ENCODE data around the gene CR1L. TPM values are rescaled to one million over a fixed set of nuclear protein-coding genes. Genes with fewer than 3 reads are reported as not detected.
"Not testable (repeated sequence)": the region's sequence is repeated elsewhere in the genome, so short reads cannot be mapped to it uniquely, and the experiment has no call there.

The CR1L gene
- total RNA-seq, 1 donor from 2014 or later, result not detected

GRCh38 chr1:207635569-207636186 lies 9.3 kb upstream of the CR1L start:
- peak overlapping the region; percentile 64 for H3K4me2 ChIP-seq
- H3K36me3 ChIP-seq; H3K79me2 ChIP-seq (ENCODE audit: low read depth); H3K27me3 ChIP-seq; H3K27ac Mint-ChIP-seq; H3K9me3 Mint-ChIP-seq; H3K36me3 Mint-ChIP-seq; H3K9ac ChIP-seq; H3K9me3 ChIP-seq (ENCODE audit: low read depth); H3F3A ChIP-seq (ENCODE audit: low read depth); H3K4me3 Mint-ChIP-seq; H3K27ac ChIP-seq; H4K20me1 ChIP-seq (ENCODE audit: low read depth); H3K27me3 Mint-ChIP-seq (ENCODE audit: insufficient read depth, low read depth): not testable (repeated sequence)
- peaks cover 25% of the 10 kb centered on the region for H3K4me1 Mint-ChIP-seq
- H3K4me3 ChIP-seq, result peak overlapping the region; percentile 16
- peak; percentile 37 for DNase-seq (ENCODE audit: low spot score)
- peak overlapping the region; percentile 81 for H2AFZ ChIP-seq (replicated peaks)
- H3K4me1 ChIP-seq, result peaks cover 28% of the 10 kb centered on the region

DNA sequence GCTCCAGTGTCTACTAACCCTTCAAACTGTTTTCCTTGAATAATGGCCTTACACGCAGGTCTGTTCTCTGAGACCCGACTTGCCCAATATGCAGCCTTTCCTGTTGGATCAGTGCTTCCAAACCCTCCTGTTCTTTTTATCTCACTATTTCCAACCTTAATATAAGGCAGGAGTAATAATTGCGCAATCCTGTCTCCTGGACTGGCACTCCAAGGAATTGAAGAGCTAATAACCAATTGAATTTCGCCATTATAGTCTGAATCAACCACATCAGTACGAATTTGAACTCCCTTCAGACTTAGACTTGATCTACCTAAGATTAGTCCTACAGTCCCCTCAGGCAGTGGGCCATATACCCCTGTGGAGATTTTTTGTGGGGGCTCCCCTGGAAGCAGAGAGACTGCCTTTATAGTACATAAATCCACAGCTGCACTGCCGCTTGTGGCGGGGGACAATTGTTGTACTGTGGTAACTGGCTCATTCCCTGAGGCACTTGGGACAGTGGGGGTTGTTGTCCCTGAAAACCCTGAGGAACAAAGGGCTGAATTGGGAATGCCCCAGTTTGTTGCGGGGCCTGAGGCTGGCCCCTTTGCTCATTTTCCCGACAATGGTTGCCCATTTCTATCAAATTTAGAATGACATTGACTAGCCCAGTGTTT lies 6.3 kb upstream of the CR1L start:
- not testable (repeated sequence) for DNase-seq (ENCODE audit: low spot score); H3K27ac Mint-ChIP-seq; H2AFZ ChIP-seq (replicated peaks); H3K36me3 ChIP-seq; H3K36me3 Mint-ChIP-seq; H3K9me3 Mint-ChIP-seq; H3K4me3 Mint-ChIP-seq; H3F3A ChIP-seq (ENCODE audit: low read depth); H3K4me3 ChIP-seq; H3K9ac ChIP-seq; H3K4me2 ChIP-seq; H3K27me3 ChIP-seq; H3K9me3 ChIP-seq (ENCODE audit: low read depth); H4K20me1 ChIP-seq (ENCODE audit: low read depth); H3K27me3 Mint-ChIP-seq (ENCODE audit: insufficient read depth, low read depth); H3K79me2 ChIP-seq (ENCODE audit: low read depth); H3K27ac ChIP-seq
- peaks cover 25% of the 10 kb centered on the region for H3K4me1 Mint-ChIP-seq
- peaks cover 15% of the 10 kb centered on the region for H3K4me1 ChIP-seq

GRCh38 chr1:207639362-207639761 lies 5.6 kb upstream of the CR1L start:
- DNase-seq (ENCODE audit: low spot score); H3K4me2 ChIP-seq; H3K79me2 ChIP-seq (ENCODE audit: low read depth); H2AFZ ChIP-seq (replicated peaks); H3F3A ChIP-seq (ENCODE audit: low read depth); H3K27me3 ChIP-seq; H3K9me3 ChIP-seq (ENCODE audit: low read depth); H3K27ac Mint-ChIP-seq; H3K27me3 Mint-ChIP-seq (ENCODE audit: insufficient read depth, low read depth); H3K27ac ChIP-seq; H3K4me3 Mint-ChIP-seq; H3K9me3 Mint-ChIP-seq; H3K4me3 ChIP-seq; H3K9ac ChIP-seq; H3K36me3 ChIP-seq; H4K20me1 ChIP-seq (ENCODE audit: low read depth); H3K36me3 Mint-ChIP-seq: not testable (repeated sequence)
- peaks cover 25% of the 10 kb centered on the region for H3K4me1 Mint-ChIP-seq
- peaks cover 15% of the 10 kb centered on the region for H3K4me1 ChIP-seq

- no peak overlapping the region for H3K9ac ChIP-seq
- DNase-seq (ENCODE audit: low spot score), result no peak
- no peak overlapping the region for H3K27ac ChIP-seq
- H3K9me3 ChIP-seq (ENCODE audit: low read depth), result no peaks in the 10 kb centered on the region
- H4K20me1 ChIP-seq (ENCODE audit: low read depth), result no peaks in the 10 kb centered on the region
- peaks cover 18% of the 10 kb centered on the region for H3K4me1 ChIP-seq
- no peaks in the 10 kb centered on the region for H3K79me2 ChIP-seq (ENCODE audit: low read depth)
- no peaks in the 10 kb centered on the region for H3K36me3 Mint-ChIP-seq
- H3K9me3 Mint-ChIP-seq, result no peaks in the 10 kb centered on the region
- peaks cover 2% of the 10 kb centered on the region for H3K27me3 Mint-ChIP-seq (ENCODE audit: insufficient read depth, low read depth)
- H2AFZ ChIP-seq (replicated peaks), result no peak overlapping the region
- H3F3A ChIP-seq (ENCODE audit: low read depth), result no peaks in the 10 kb centered on the region
- H3K4me3 Mint-ChIP-seq, result no peak overlapping the region
- H3K36me3 ChIP-seq, result no peaks in the 10 kb centered on the region
- peaks cover 5% of the 10 kb centered on the region for H3K4me1 Mint-ChIP-seq
- no peak overlapping the region for H3K4me2 ChIP-seq
- no peak overlapping the region for H3K27ac Mint-ChIP-seq
- H3K27me3 ChIP-seq, result no peaks in the 10 kb centered on the region
- no peak overlapping the region for H3K4me3 ChIP-seq
- TF ChIP-seq EZH2 (IDR thresholded peaks at IDR 0.05), result no peak
- no peak for TF ChIP-seq EZH2phosphoT487 (IDR thresholded peaks at IDR 0.05)
- TF ChIP-seq, protein P1, sequence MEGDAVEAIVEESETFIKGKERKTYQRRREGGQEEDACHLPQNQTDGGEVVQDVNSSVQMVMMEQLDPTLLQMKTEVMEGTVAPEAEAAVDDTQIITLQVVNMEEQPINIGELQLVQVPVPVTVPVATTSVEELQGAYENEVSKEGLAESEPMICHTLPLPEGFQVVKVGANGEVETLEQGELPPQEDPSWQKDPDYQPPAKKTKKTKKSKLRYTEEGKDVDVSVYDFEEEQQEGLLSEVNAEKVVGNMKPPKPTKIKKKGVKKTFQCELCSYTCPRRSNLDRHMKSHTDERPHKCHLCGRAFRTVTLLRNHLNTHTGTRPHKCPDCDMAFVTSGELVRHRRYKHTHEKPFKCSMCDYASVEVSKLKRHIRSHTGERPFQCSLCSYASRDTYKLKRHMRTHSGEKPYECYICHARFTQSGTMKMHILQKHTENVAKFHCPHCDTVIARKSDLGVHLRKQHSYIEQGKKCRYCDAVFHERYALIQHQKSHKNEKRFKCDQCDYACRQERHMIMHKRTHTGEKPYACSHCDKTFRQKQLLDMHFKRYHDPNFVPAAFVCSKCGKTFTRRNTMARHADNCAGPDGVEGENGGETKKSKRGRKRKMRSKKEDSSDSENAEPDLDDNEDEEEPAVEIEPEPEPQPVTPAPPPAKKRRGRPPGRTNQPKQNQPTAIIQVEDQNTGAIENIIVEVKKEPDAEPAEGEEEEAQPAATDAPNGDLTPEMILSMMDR (IDR thresholded peaks at IDR 0.05), result no peak
Measured at GRCh38 chr1:207644166-207644851, 624 bp upstream of the CR1L start.
